ENCODE data around the gene CLEC7A.

The CLEC7A gene

DNA sequence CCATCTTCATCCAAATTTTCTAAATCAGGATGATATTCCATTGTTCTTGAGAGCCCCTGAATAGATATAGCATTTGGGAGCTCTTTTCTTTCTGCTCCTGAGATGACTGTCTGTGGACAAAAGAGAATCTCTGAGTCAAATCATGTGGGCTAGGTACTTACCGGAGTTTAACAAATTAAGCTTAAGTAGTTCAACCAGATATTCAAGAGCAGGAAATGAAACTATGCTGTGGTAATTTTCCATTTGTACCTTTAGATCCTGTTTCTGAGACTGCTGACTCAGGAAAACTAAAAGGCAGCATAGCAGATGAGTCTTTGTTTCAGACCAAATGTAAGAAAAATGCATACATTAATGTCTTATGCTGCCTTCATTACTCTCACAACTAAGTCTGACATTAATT, at the start of gene CLEC7A:
TSS of gene CLEC7A (minus strand) at position 158 of the 400 bp plus-strand sequence. CDS start at position 41, 117 bp downstream.
- no peak for DNase-seq
- intact Hi-C loops (cut with DNase I): no loop called here

- intact Hi-C loops (cut with DNase I): no loop called here
- no peak for DNase-seq
Observed at GRCh38 chr12:10179776-10180181, 49.8 kb upstream of the CLEC7A start.

DNA sequence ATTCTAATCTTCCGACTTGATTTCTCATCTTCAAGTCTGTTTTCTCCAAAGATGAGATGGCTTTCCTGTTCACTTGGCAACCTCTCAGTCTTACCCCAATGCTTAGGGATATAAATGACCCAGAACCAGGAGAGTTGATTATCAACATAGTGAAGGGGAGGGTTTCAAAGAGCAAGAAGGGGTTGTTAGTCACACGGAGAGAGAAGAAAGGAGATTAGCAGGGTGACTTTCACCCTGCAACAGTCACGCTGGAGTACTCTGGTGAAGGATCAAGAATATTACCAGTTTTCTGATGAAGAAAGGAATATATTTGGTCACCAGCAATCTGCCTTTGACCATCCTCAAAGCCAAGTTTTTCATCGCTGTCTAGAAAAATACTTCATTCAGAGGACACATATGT, 48.8 kb upstream of the CLEC7A start, which contains the start of gene TMEM52B:
TSS of gene TMEM52B (plus strand) at position 212 of the 400 bp plus-strand sequence. CDS start 543 bp downstream, outside the sequence.
- intact Hi-C loops (cut with DNase I): no loop called here
- DNase-seq: no peak

GRCh38 chr12:10175846-10176636, 46.0 kb upstream of the CLEC7A start:
- intact Hi-C loops (cut with DNase I): no loop called here
- DNase-seq: no peak

GRCh38 chr12:10174986-10175614, 45.1 kb upstream of the CLEC7A start:
- intact Hi-C loops (cut with DNase I): no loop called here
- no peak for DNase-seq

- no peak for DNase-seq
- intact Hi-C loops (cut with DNase I): no loop called here
Observed at GRCh38 chr12:10171973-10172728, 42.2 kb upstream of the CLEC7A start, which contains the start of gene OLR1. Gene OLR1 (minus strand): TSS chr12:10172132. CDS start chr12:10172077, 55 bp downstream.

GRCh38 chr12:10170216-10170615, 40.2 kb upstream of the CLEC7A start:
- intact Hi-C loops (cut with DNase I): no loop called here
- no peak for DNase-seq

- DNase-seq: no peak
- intact Hi-C loops (cut with DNase I): no loop called here
Observed at GRCh38 chr12:10169104-10169503, 39.1 kb upstream of the CLEC7A start.

- intact Hi-C loops (cut with DNase I): no loop called here
- no peak for DNase-seq
Observed at GRCh38 chr12:10167599-10167998, 37.6 kb upstream of the CLEC7A start.

- DNase-seq: no peak
- intact Hi-C loops (cut with DNase I): no loop called here
Observed at GRCh38 chr12:10165421-10165820, 35.4 kb upstream of the CLEC7A start.

DNA sequence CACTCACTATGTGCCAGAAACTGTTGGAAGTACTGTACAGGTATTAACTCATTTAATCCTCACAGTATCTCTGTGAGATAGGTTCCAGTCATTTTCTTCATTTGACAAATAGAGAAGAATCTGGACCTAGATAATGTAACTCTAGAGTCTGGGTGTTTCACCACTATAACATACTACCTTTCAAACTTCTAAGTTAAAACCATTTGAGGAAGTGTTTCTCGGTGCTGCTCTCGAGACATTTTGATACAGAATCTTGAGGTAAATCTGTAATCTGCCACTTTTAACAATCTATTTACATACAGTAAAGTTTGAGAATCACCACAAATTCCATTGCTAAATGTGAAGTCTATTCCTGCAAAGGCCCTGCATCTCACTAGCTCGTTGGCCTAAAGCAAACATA, 33.1 kb upstream of the CLEC7A start:
- DNase-seq: no peak
- intact Hi-C loops (cut with DNase I): no loop called here

DNA sequence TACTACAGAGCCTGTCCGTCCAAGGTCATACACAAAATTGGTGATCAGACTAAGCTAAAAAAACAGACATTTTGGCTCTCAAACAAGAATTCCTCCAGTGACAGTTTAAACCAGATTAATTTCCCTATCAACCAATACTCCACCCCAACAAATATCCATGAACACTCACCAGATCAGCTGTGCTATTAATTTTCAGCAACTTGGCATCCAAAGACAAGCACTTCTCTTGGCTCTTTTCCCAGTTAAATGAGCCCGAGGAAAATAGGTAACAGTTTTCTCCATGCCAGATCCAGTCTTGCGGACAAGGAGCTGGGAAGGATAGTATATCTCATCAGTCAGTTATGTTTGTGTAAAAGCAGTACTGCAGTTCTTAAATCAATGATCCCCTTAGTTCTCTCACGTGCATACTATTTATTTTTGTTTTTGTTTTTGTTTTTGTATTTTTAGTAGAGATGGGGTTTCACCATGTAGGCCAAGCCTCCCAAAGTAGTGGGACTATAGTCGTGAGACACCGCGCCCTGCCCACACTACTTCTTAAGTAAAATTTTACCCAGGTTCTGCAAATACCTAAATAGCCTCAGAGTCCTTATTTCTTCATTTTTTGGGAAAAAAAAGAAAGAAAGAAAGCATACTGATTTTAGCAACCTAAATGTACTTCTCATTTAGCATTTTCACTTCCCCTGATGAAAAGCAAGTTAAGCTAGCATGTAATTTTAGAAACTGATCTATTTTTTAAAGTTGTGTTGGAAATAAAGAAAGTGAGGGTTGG, 30.8 kb upstream of the CLEC7A start:
- DNase-seq: no peak
- intact Hi-C loops (cut with DNase I): no loop called here

DNA sequence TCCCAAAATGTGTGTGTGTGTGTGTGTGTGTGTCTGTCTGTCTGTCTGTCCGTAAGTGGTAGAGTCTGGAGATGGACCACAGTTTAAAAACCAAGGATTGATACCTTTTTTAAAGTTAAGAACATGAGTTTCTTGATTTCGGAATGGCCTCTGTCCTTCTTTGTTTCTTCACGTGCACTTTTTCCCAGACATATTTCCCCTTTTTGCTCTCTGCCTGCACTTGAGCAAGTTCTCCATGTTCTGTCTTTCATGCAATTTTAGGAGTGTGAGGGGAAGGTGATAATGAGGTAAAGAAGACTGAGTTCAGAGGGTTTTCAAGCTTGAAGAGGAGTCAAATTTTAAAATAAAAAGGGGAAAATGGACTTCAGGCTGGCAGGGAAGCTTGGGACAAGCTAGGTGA, 29.3 kb upstream of the CLEC7A start:
- intact Hi-C loops (cut with DNase I): no loop called here
- no peak for DNase-seq

GRCh38 chr12:10158406-10158805, 28.4 kb upstream of the CLEC7A start:
- no peak for DNase-seq
- intact Hi-C loops (cut with DNase I): no loop called here

DNA sequence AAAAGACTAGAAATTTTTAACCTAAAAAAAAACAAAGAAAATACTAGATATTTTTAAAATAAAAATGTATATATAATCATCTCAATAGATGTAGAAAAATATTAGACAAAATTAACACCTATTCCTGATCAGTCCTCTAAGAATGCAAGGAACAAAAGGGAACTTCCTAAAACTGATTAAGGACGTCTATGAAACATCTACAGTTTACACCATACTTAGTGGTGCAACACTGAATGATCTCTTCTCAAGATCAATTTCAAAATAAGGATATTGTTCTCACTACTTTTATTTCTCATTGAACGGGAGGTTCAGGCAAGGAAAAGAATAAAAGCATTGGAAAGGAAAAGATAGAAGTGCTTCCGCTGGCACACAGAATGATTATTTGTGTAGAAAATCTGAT, 26.0 kb upstream of the CLEC7A start:
- intact Hi-C loops (cut with DNase I): no loop called here
- no peak for DNase-seq

DNA sequence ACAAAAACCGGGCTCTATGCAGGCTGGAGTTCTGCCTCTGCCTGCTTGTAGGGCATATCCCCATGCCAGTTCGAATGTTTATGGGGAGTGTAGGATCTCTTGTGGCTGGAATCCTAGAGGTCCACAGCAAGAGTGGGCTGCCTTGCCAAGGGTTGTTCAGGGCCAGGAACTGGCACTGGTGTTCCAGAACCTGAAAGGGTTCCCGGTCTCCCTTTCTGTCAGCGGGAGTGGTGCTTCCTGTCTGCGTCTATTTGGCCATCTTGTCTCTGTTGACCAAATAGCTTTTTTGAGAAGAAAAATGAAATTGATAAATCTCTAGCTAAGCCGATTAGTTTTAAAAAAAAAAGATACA, 24.1 kb upstream of the CLEC7A start:
- DNase-seq: no peak
- intact Hi-C loops (cut with DNase I): loop anchor here (5.0 kb wide), 1 partner anchor 348 kb away; no protein-coding TSS in a partner anchor

- intact Hi-C loops (cut with DNase I): loop anchor here (1.0 to 5.0 kb wide), 2 partner anchors 37 to 349 kb away; no protein-coding TSS in a partner anchor
Observed at GRCh38 chr12:10153271-10154144, 23.5 kb upstream of the CLEC7A start.

GRCh38 chr12:10151621-10152020, 21.6 kb upstream of the CLEC7A start:
- DNase-seq: no peak
- intact Hi-C loops (cut with DNase I): loop anchor here (5.0 kb wide), 1 partner anchor 351 kb away; no protein-coding TSS in a partner anchor

More at GRCh38 chr12:10153271-10154144, 23.5 kb upstream of the CLEC7A start:
- peak; percentile 55 to 95 (median 73) for DNase-seq

DNA sequence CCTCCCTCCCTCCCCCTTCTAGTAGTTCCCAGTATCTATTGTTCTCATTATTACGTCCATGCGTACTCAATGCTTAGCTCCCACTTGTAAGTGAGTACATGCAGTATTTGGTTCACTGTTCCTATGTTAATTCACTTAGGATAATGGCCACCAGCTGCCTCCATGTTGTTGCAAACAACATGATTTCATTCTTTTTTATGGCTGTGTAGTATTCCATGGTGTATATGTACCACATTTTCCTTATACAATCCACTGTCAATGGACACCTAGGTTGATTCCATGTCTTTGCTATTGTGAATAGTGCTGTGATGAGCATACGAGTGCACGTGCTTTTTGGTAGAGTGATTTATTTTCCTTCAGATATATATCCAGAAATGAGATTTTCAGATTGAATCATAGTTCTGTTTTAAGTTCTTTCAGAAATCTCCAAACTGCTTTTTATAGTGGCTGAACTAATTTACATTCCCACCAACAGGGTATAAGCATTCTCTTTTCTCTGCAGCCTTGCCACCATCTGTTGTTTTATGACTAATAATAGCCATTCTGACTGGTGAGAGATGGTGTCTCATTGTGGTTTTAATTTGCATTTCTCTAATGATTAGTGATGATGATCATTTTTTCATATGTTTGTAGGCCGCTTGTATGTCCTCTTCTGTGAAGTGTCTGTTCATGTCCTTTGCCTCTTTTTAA, 17.9 kb upstream of the CLEC7A start:
- no peak for DNase-seq
- intact Hi-C loops (cut with DNase I): no loop called here
